A549 (cell line): Measurements from ENCODE around the gene TSPEAR.

Experiments used
- BHLHE40 ChIP-seq: IDR thresholded peaks from 2 replicates; pipeline ENCODE4 v1.6.1; 2012; ENCODE audit warnings: low read depth, low read length, inconsistent platforms
- CTCF ChIP-seq: fragments of >200 bp; sonication (Bioruptor Twin); formaldehyde crosslinking; IDR thresholded peaks from 3 replicates; pipeline ENCODE4 v1.5.1; 2016
- POLR2A ChIP-seq: IDR thresholded peaks from 2 replicates; pipeline ENCODE4 v1.6.1; 2012; ENCODE audit warnings: mild to moderate bottlenecking, low read length
- POLR2AphosphoS2 ChIP-seq: conservative IDR thresholded peaks from 2 replicates; pipeline ENCODE4 v1.6.1; 2012; ENCODE audit warnings: low read length, improper control_type of control experiment, inconsistent platforms
- RAD21 ChIP-seq, 2 experiments: fragments of >200 bp in 1 of 2; sonication (Bioruptor Twin) in 1 of 2; formaldehyde crosslinking in 1 of 2; IDR thresholded peaks in 1 of 2; conservative IDR thresholded peaks in 1 of 2; 2 replicates in 1 of 2; 3 replicates in 1 of 2; pipeline ENCODE4 v1.6.1; 2012 to 2018; ENCODE audit warnings: inconsistent platforms in 1 of 2
- RFX5 ChIP-seq: fragments of 450-650 bp; IDR thresholded peaks from 2 replicates; pipeline ENCODE4 v1.7.1; 2014; ENCODE audit warnings: antibody characterized with exemption, mild to moderate bottlenecking, moderate library complexity
- USF2 ChIP-seq: fragments of 450-650 bp; IDR thresholded peaks from 2 replicates; pipeline ENCODE4 v1.6.1; 2014; ENCODE audit warnings: antibody characterized with exemption
- ZFP36 ChIP-seq: fragments of 450-650 bp; IDR thresholded peaks from 2 replicates; pipeline ENCODE4 v1.6.1; 2014; ENCODE audit warnings: borderline replicate concordance; ENCODE audit not compliant: partially characterized antibody

- no peak for TF ChIP-seq POLR2AphosphoS2
- TF ChIP-seq CTCF: no peak
- no peak for TF ChIP-seq USF2
- no peak for TF ChIP-seq ZFP36
- no peak for TF ChIP-seq BHLHE40
- no peak for TF ChIP-seq POLR2A
- no peak for TF ChIP-seq RFX5
- TF ChIP-seq RAD21 (conservative IDR thresholded peaks at IDR 0.05 in 1 of 2, IDR thresholded peaks at IDR 0.05 in 1 of 2): no peak
Observed at GRCh38 chr21:44477712-44478111, 233.7 kb downstream of the TSPEAR start.
